ENCODE results near the gene INO80B. TPM values are rescaled to one million over a fixed set of nuclear protein-coding genes. Genes with fewer than 3 reads are reported as not detected.
A peak's percentile ranks its signal among the peaks of the same experiment; 100 is the strongest.

The INO80B gene
- total and polyA plus RNA-seq, 9 of the 15 experiments (the other 6 are each of a cell fraction or from before 2014, with no cell fraction given) = 0.41 to 22.6 (median 9.0) TPM

DNA sequence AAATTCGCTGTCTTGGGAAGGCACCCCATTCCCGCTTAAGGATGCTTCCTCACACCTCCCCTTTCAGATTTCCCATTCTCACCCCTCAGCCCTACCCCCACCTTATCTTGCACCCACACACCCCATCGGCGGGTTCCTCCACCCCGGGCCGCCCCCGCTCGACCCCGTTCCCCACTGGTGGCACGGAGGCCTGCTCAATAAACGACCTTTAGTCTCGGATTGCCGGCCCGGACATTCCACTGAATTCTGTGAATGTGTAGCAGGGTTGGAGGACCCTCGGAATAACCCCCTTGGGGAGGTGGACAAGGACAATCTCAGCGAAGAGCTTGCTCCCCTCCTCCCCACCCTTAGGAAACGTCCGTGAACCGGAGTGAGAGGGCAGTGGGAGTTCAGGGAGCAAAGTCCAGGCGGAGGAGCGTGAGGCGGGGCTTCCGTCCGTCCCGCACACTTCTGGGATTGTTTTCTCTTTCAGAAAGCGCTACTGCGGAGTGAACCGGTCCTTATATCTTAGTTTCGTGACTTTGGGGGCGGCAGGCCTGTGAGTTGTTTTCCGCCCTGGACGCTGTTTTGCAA lies 47.3 kb downstream of the INO80B start:
- no peaks in the 10 kb centered on the region for H3K9me1 ChIP-seq (ENCODE audit: control insufficient read depth, insufficient read depth, low read length)
- H3K4me1 ChIP-seq (replicated peaks in 1 of 2; ENCODE audit: control insufficient read depth in 2 of 2, insufficient read depth in 2 of 2, low read length in 2 of 2) = peaks cover 29 to 70% of the 10 kb centered on the region in 2 experiments; a peak in 4 of 5 replicates
- FAIRE-seq (peak; percentile 74), DNase-seq (ENCODE audit: extremely low read depth in 1 of 4, low spot score in 3 of 4) (peak; percentile 52 to 72 (median 61)), ATAC-seq (peak; percentile 36)
- under 1% methylated on average over 22 of the region's 32 CpGs for WGBS (ENCODE audit: insufficient coverage, low coverage, missing lambda C conversion rate)
- TSS peak; percentile 16 for BruUV-seq (replicated peaks)
- intact Hi-C loops (cut with micrococcal nuclease) = loop anchor here (5.0 kb wide), 1 partner anchor 70 kb away; no protein-coding TSS in a partner anchor
- H3K79me2 ChIP-seq (ENCODE audit: control insufficient read depth, insufficient read depth, low read length) = peaks cover 46% of the 10 kb centered on the region
- H3K4me2 ChIP-seq (ENCODE audit: insufficient read depth, low read length) = peak overlapping the region; percentile 95
- H3K9me3 ChIP-seq (replicated peaks; ENCODE audit: control insufficient read depth, insufficient read depth, low read depth, low read length) = no peaks in the 10 kb centered on the region
- H3K27me3 ChIP-seq (ENCODE audit: control insufficient read depth in 2 of 2, insufficient read depth in 2 of 2, low read length in 2 of 2) = no peaks in the 10 kb centered on the region
- in situ Hi-C loops (cut with MboI) = no loop called here
- H4K20me1 ChIP-seq (replicated peaks; ENCODE audit: control insufficient read depth, insufficient read depth, low read length) = no peaks in the 10 kb centered on the region
- H3K9ac ChIP-seq (ENCODE audit: insufficient read depth in 1 of 2, low read depth in 2 of 2, low read length in 2 of 2) = peak overlapping the region; percentile 87 to 94
- H3K27ac ChIP-seq (ENCODE audit: extremely low read depth, low read depth, low read length) = peak overlapping the region; percentile 79
- ChIA-PET POLR2A (interaction anchor here (0.6 to 2.4 kb wide), 5 partner anchors 7 to 29 kb away, joined by 3 to 13 read pairs (median 4); partner anchors contain the start of genes AUP1 and HTRA2), CTCF (ENCODE audit: low intra/inter-chr PET ratio) (no interaction called here)
- H3K4me3 ChIP-seq = peak overlapping the region; percentile 40
- H3K36me3 ChIP-seq (ENCODE audit: control insufficient read depth, insufficient read depth, low read length) = peaks cover 13% of the 10 kb centered on the region; the same call in 2 of the 3 replicates
- H2AFZ ChIP-seq (ENCODE audit: low read depth, low read length) = peak overlapping the region; percentile 97
- TF ChIP-seq NR2C1 (IDR thresholded peaks at IDR 0.05) (peak; percentile 81), NR2C1 (tag; IDR thresholded peaks at IDR 0.05) (peak; percentile 87), NCOR1 (IDR thresholded peaks at IDR 0.05) (peak; percentile 63), ZNF75A (CRISPR knock-in tag; IDR thresholded peaks at IDR 0.05) (no peak), PRDM10 (IDR thresholded peaks at IDR 0.05; ENCODE audit: partially characterized antibody) (no peak), ARID1B (IDR thresholded peaks at IDR 0.05) (peak; percentile 80), SLC30A9 (CRISPR knock-in tag; IDR thresholded peaks at IDR 0.05) (no peak), AFF1 (IDR thresholded peaks at IDR 0.05; ENCODE audit: low read depth in 1 of 2, partially characterized antibody in 2 of 2) (no peak), CREM (IDR thresholded peaks at IDR 0.05; ENCODE audit: low read depth) (no peak; the same call in 1 of the 2 replicates), ETV6 (IDR thresholded peaks at IDR 0.05; ENCODE audit: borderline replicate concordance in 1 of 2, low read depth in 2 of 2, low read length in 1 of 2) (0 out of 4 replicates have a peak, but pooled peaks of 1 of the 2 experiments have one; percentile 14), ETV6 (CRISPR knock-in tag; IDR thresholded peaks at IDR 0.05; ENCODE audit: borderline replicate concordance) (no peak), TCF3 (CRISPR knock-in tag; IDR thresholded peaks at IDR 0.05) (peak; percentile 40; the same call in 1 of the 2 replicates)
- TF ChIP-seq, protein P1, sequence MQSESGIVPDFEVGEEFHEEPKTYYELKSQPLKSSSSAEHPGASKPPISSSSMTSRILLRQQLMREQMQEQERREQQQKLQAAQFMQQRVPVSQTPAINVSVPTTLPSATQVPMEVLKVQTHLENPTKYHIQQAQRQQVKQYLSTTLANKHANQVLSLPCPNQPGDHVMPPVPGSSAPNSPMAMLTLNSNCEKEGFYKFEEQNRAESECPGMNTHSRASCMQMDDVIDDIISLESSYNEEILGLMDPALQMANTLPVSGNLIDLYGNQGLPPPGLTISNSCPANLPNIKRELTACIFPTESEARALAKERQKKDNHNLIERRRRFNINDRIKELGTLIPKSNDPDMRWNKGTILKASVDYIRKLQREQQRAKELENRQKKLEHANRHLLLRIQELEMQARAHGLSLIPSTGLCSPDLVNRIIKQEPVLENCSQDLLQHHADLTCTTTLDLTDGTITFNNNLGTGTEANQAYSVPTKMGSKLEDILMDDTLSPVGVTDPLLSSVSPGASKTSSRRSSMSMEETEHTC (IDR thresholded peaks at IDR 0.05) = no peak

Measured in K562 (cell line).